Renal cortex interstitium (tissue), 11 donors: Measurements from ENCODE around the gene GALR1. TPM values are rescaled to one million over a fixed set of nuclear protein-coding genes. Genes with fewer than 3 reads are reported as not detected.

Source experiments
- DNase-seq, 11 donors: peaks; one replicate each; pipeline ENCODE4 v3.0.0-alpha.2; 2013; ENCODE audit warnings: low read depth in 9 of 11, low spot score in 4 of 11; ENCODE audit errors: extremely low read depth in 1 of 11
- polyA plus RNA-seq, 3 donors: library from polyadenylated mRNA; unstranded; fragments of 120-200 nt; gene quantifications; one replicate each; pipeline ENCODE4 v1.2.1, GENCODE V29; 2013; ENCODE audit not compliant: insufficient read length in 3 of 3

GALR1 gene
- polyA plus RNA-seq, 3 donors: 0.09 to 0.22 (median 0.15) TPM

DNA sequence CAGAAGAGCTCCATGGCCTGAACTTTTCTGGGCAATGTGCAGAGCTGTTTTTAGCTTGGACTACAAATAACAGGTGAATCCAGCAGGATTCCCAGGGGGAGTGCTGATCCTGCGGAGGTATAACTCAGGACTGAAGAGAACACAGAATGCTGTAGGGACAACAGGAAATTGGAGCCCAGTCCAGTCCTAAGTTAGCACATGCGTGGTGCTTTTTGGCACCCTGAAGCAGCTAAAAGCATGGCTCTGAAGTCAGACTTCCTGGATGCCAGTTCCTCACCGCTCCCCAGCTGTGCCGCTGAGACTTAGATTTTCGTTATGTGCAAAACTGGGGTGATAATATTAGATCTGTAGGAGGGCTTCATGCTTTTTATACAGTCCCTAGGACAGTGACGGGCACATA lies 58.6 kb downstream of the GALR1 start:
- no peak for DNase-seq

DNA sequence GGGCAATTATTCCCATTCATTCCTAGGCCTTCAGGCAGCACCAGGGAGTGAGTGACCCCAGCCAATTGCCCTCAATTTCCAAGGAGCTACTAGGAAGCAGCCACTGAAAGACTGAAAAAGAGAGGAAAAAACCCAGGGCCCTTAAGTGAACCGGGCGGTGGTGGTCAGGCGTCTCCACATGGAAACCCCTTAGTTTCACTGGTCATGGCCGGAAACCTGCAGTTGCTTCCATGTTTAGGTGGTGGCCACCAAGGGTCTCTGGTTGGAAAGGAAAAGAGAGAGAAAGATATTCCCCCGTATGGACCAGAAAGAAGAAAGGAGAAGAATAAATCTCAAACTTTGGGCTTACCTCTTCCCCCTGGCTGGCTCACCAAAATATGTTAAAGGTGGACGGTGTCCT lies 64.9 kb downstream of the GALR1 start:
- no peak for DNase-seq

DNA sequence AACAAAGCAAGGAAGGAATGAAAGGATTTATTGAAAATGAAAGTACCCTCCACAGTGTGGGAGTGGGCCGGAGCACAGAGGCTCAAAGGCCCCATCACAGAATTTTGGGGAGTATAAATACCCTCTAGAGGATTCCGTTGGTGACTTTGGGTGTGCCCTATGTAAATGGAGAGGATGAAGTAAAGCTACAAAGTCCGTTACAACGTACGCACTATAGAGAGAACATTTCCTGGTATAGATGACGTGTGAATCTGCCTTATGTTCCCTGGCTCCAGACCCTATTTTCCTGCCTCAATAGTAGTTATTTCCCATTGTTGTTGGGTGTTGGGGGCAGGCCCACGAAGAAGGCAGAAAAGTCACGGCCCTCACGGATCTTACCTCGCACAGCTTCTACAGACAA lies 65.3 kb downstream of the GALR1 start:
- DNase-seq: no peak

DNA sequence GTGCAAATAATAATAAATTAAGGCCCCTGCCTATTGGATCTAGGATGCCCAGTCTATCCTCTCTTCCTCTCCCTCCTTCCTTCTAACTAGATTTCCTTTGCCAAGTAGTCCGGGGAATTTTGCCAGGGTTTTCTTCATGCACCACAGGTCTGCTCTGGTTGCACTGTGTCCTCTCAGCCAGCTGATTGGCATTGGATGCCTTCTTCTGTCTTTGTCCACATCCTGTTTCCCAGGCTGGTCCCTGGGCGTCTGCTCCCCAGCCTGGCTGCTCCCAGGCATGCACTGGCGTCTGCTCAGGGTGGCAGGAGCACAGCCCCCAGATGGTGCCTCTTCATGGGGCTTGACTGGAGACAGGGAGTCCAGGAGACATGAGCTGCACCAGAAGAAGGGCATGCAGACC lies 66.4 kb downstream of the GALR1 start:
- DNase-seq: no peak

DNA sequence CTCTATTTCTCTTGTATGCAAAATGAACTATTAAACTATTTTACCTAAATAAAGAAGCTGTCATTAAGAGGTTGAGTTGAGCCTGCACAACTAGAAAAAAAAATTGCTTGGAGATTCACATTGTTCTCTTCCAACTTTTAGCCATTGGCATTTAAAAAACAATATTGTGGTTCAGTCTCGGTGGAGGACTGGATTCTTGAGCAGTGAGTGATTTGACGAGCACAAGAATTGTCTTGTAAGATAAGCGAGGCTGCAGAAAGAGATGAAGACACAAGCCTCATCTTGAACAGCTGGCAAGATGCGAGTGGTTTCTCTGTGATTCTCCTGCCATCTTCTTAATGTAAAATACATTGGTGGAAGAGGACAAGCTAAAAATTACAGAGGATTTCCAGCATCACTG lies 67.0 kb downstream of the GALR1 start:
- DNase-seq: no peak

DNA sequence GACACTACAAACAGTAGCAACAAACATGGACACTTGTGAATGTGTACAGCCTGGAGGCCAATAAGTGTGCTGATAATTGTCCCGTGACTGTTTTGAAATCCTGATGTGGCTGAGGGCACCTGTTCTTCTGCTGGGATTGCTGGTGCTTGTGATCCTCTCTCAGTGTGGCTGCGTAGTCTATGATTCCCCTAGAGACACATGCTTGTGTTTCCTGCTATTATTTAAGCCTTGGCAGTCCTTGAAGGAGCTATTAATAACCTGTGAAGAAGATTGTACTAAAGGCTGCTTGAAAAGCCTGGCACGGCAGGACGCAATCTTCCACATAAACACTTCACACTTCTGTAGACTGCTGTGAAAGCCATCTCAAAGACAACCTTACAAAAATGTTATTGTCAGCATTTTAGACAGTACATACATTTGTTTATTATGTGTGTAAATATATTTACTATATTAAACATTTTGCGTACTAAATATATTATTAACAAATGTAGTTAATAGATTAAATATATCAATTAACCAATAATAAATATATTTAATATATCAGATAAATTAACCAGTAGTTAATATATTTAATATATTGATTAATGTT lies 71.4 kb downstream of the GALR1 start:
- no peak for DNase-seq

DNA sequence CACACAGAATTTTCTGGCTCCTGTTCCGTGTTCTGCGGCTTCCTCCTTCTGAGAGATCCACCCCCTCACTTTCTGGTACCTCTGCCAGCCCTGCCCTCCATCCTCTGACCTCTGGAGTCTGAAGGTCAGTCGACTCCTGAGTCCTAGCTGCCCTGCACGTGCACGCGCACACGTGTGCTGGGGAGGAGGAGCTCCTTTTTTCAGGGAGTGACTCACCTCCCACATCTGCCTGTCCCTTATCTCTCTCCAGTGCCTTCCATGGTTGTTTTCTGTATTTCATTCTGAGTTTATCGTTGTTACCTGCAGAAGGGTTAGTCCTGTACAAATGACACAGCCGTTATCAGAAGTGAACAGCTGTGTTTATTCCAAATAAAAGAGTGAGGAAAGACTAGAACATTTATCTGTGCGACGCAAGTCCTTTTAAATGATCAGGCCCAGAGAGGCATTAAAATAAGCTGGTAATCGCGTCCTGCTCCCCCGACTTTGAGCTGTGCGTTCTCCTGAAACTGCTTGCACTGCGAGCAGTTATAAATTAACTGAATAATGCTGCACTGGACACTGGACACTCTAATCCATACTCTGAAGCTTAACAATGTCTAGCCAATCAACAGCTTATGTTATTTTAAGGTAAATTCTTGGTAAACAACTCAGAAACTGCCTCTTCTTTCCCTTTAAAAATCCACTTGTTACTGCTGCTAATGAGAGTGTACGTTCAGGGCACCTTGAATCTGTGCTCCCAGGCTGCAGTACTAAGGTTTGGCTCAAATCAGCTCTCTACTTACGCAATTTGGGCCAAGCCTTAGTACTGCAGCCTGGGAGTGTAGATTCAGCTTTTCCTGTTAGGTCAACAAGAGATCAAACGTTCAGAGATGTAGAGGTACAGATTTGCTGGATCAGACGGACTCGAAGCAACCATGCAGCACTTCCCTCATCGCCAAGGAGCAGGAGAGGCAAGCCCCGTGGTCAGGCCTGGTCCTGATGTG lies 72.5 kb downstream of the GALR1 start:
- no peak for DNase-seq

DNA sequence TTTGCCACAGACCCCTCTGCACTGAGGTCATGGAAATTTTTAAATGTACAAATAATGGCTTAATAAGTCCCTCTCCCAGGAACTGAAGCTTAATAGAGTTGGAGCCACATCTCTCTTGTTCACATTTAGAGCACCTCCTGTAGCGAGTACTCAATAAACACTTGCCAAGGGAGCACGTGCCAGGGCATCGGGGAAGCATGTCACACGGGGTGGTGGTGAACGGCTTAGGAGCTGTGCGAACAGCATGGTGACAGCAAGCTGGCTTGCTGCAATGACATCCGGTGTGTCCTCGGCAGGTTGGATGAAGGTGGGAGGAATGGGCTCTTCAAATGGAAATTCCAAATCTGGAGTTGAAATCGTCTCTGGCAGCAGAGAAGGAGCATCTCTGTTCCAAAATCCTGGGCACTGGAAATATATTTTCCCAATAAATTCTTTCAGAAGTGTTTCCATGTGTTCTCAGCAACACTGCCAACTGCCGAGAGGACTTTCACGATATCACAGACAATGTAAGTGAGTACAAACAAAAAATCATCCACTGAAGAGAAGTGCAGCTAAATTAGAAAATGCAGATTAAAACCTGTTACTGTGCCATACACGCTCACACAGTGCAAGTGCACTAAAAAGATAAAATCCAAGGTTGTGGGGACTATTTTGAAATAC lies 74.1 kb downstream of the GALR1 start:
- DNase-seq: no peak

Other genes starting within 250 kb of the GALR1 start
- gene MBP, start 117.1 kb upstream of the GALR1 start, polyA plus RNA-seq: 10 to 100 TPM; 16.9 to 18.5 (median 17.0) TPM